HG03095 (cell line): Measurements from ENCODE around the gene OR4N5.

Experiments
- ATAC-seq: cut with Tn5 transposase; IDR thresholded peaks from one replicate; pipeline ENCODE4 v1.9.1; 2021; ENCODE audit warnings: moderate library complexity; ENCODE audit not compliant: unreplicated experiment

The OR4N5 gene

DNA sequence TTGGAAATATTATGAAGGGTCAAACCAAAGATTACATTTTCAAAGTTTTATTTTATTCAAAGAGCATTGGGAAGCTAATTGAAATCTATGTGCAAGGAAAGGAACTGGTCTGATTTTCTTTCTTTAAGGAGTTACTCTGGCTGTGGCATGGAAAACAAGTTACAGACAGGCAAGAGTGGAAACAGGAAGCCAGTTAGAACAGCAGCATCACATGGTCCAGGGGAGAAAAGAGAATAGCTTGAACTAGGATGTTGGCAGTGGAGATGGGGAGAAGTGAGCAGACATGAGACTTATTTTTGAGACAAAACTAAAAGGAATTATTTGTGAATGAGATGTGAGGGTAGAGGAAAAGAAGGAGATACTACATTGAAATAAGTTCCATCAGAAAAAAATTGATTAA, 55.5 kb downstream of the OR4N5 start:
- no peak for ATAC-seq
